GM12872 (cell line): ENCODE data around the gene UBTD2.

ENCODE experiments used
- TF ChIP-seq, protein P1 (sequence below): IDR thresholded peaks from 3 replicates; pipeline ENCODE4 v1.5.1; 2011; ENCODE audit warnings: low read depth, mild to moderate bottlenecking, low read length, moderate library complexity; ENCODE audit not compliant: insufficient read depth

The UBTD2 gene

GRCh38 chr5:172255444-172255843, 28.1 kb downstream of the UBTD2 start:
- TF ChIP-seq, protein P1, sequence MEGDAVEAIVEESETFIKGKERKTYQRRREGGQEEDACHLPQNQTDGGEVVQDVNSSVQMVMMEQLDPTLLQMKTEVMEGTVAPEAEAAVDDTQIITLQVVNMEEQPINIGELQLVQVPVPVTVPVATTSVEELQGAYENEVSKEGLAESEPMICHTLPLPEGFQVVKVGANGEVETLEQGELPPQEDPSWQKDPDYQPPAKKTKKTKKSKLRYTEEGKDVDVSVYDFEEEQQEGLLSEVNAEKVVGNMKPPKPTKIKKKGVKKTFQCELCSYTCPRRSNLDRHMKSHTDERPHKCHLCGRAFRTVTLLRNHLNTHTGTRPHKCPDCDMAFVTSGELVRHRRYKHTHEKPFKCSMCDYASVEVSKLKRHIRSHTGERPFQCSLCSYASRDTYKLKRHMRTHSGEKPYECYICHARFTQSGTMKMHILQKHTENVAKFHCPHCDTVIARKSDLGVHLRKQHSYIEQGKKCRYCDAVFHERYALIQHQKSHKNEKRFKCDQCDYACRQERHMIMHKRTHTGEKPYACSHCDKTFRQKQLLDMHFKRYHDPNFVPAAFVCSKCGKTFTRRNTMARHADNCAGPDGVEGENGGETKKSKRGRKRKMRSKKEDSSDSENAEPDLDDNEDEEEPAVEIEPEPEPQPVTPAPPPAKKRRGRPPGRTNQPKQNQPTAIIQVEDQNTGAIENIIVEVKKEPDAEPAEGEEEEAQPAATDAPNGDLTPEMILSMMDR, result no peak

DNA sequence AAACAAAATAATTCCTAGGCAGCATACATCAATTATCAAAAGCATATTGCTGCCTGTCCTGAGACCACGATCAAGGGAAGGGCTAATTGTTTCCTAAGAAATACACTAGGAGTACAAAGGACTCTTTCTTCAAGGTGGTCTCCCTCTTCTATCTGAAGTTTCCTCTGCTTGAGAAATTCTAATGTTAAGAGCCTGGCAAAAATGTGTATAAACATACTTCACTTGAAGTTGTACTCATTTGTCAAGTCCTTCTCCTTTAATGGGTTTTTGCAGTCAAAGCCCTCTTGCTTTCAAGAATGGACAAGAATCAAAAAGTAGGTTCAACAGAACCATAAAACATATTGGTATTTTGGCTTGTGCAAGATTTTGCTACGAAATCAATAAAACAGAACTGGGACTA, 31.1 kb downstream of the UBTD2 start:
- TF ChIP-seq, protein P1, result no peak

GRCh38 chr5:172251419-172251818, 32.1 kb downstream of the UBTD2 start:
- TF ChIP-seq, protein P1, result no peak

- TF ChIP-seq, protein P1, result no peak
Measured at GRCh38 chr5:172248637-172249036, 34.9 kb downstream of the UBTD2 start.

- TF ChIP-seq, protein P1, result no peak
Measured at GRCh38 chr5:172245703-172246125, 37.9 kb downstream of the UBTD2 start.

- TF ChIP-seq, protein P1, result no peak
Measured at GRCh38 chr5:172245046-172245445, 38.5 kb downstream of the UBTD2 start.

DNA sequence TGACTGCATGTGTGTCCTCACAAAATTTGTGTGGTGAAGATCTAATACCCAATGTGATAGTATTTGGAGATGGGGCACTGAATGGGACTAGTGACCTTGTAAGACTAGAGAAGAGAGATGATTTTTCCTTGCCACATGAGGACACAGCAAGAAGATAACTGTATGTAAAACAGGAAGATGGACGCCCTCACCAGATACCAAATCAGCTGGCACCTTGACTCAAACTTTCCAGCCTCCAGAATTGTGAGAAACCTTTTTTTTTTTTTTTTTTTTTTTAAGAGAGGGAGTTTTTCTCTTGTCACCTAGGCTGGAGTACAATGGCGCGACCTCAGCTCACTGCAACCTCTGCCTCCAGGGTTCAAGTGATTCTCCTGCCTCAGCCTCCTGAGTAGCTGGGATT, 40.3 kb downstream of the UBTD2 start:
- TF ChIP-seq, protein P1, result no peak

- TF ChIP-seq, protein P1, result no peak
Measured at GRCh38 chr5:172238334-172238733, 45.2 kb downstream of the UBTD2 start.
